Measurements from ENCODE around the gene TRIB2.

Gene TRIB2

GRCh38 chr2:12685145-12685544 is 31.6 kb upstream of the TRIB2 start:
- no peaks in the 10 kb centered on the region for H3K36me3 ChIP-seq (ENCODE audit: control insufficient read depth in 4 of 4, insufficient read depth in 4 of 4, low read length in 3 of 4)
- no peak overlapping the region for H3K27ac ChIP-seq (ENCODE audit: insufficient read depth in 1 of 2, low read depth in 1 of 2, low read length in 2 of 2, poor library complexity in 1 of 2, severe bottlenecking in 2 of 2)
- H3K4me3 ChIP-seq (ENCODE audit: control insufficient read depth in 1 of 7, extremely low read depth in 1 of 7, insufficient read depth in 4 of 7, low read depth in 2 of 7, low read length in 6 of 7): no peak overlapping the region
- H3K9me3 ChIP-seq (ENCODE audit: control extremely low read depth in 1 of 5, control insufficient read depth in 4 of 5, insufficient read depth in 2 of 5, low read depth in 1 of 5, low read length in 4 of 5): peaks cover 0 to 5% (median 4%) of the 10 kb centered on the region in 5 experiments
- no peaks in the 10 kb centered on the region for H3K4me1 ChIP-seq (ENCODE audit: control extremely low read depth in 1 of 4, control insufficient read depth in 4 of 4, insufficient read depth in 4 of 4, low read length in 3 of 4)
- no peak for DNase-seq
- POLR2A ChIA-PET: no interaction called here
- WGBS (ENCODE audit: insufficient coverage): 94% methylated on average over 3 of the region's 3 CpGs
- CTCF ChIA-PET: interaction anchor here (0.7 kb wide), 1 partner anchor 249 kb away, joined by 3 read pairs; no protein-coding TSS in a partner anchor
- H3K27me3 ChIP-seq (replicated peaks in 2 of 5; ENCODE audit: control insufficient read depth in 4 of 5, insufficient read depth in 5 of 5, low read length in 4 of 5): peaks cover 0 to 34% (median 24%) of the 10 kb centered on the region in 5 experiments

DNA sequence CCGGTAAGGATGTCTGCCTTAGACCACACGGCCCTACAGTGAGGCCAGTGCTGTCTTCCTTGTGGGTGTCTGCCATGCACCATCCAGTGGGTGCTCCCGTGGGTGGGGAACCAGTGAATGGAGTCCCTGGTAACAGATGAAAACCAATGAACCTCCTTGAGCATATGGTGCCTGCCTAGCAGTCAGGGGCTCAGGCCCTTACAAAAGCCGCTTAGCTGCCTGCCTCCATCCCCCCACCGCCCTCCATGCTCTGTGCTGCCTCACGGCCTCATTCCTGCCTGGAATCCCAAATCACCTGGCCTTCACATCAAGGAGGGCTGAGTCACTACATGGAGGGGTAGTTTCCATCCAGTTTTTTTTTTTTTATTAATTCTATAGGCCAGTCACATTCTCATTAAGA is 30.8 kb upstream of the TRIB2 start:
- Histone ChIP-seq H3K27me3 (replicated peaks in 2 of 5; ENCODE audit: control insufficient read depth in 4 of 5, insufficient read depth in 5 of 5, low read length in 4 of 5) (peaks cover 0 to 34% (median 24%) of the 10 kb centered on the region in 5 experiments), H3K36me3 (ENCODE audit: control insufficient read depth in 4 of 4, insufficient read depth in 4 of 4, low read length in 3 of 4) (no peaks in the 10 kb centered on the region), H3K9me3 (ENCODE audit: control extremely low read depth in 1 of 5, control insufficient read depth in 4 of 5, insufficient read depth in 2 of 5, low read depth in 1 of 5, low read length in 4 of 5) (peaks cover 0 to 5% (median 3%) of the 10 kb centered on the region in 5 experiments), H3K4me3 (ENCODE audit: control insufficient read depth in 1 of 7, extremely low read depth in 1 of 7, insufficient read depth in 4 of 7, low read depth in 2 of 7, low read length in 6 of 7) (no peak overlapping the region), H3K27ac (ENCODE audit: insufficient read depth in 1 of 2, low read depth in 1 of 2, low read length in 2 of 2, poor library complexity in 1 of 2, severe bottlenecking in 2 of 2) (no peak overlapping the region), H3K4me1 (ENCODE audit: control extremely low read depth in 1 of 4, control insufficient read depth in 4 of 4, insufficient read depth in 4 of 4, low read length in 3 of 4) (no peaks in the 10 kb centered on the region)
- ChIA-PET CTCF (no interaction called here), POLR2A (no interaction called here)
- no peak for DNase-seq
- 96% methylated on average over 4 of the region's 6 CpGs for WGBS (ENCODE audit: insufficient coverage)

DNA sequence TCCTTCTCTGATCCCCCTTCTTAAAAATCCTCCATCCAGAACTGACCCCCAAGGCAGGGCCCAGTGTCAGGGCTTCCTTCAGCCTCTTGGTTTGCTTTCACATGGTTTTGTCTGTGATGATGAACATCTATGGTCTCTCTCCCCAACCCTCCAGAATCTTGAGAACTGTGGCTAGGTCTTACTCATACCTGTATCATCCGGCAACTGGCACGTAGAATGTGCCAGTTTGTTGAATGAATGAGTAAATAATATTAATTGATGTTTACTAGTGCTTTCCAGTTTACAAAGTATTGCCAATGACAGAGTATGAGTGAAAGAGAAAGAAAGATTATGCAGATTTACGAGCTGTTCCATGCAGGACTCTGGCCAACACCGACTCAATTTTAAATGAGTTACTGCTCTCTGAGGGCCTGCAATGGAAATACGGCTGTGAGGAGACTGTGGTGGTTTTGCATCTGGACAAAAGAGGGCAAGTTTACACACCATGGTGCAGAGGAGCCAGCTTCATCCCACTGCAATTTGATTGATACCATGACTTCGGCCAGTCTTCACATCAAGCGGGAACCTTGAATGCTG is 29.9 kb upstream of the TRIB2 start:
- Histone ChIP-seq H3K36me3 (ENCODE audit: control insufficient read depth in 4 of 4, insufficient read depth in 4 of 4, low read length in 3 of 4) (no peaks in the 10 kb centered on the region), H3K27ac (ENCODE audit: insufficient read depth in 1 of 2, low read depth in 1 of 2, low read length in 2 of 2, poor library complexity in 1 of 2, severe bottlenecking in 2 of 2) (no peak overlapping the region), H3K4me1 (ENCODE audit: control extremely low read depth in 1 of 4, control insufficient read depth in 4 of 4, insufficient read depth in 4 of 4, low read length in 3 of 4) (no peaks in the 10 kb centered on the region), H3K9me3 (ENCODE audit: control extremely low read depth in 1 of 5, control insufficient read depth in 4 of 5, insufficient read depth in 2 of 5, low read depth in 1 of 5, low read length in 4 of 5) (peaks cover 0 to 9% (median 4%) of the 10 kb centered on the region in 5 experiments), H3K4me3 (ENCODE audit: control insufficient read depth in 1 of 7, extremely low read depth in 1 of 7, insufficient read depth in 4 of 7, low read depth in 2 of 7, low read length in 6 of 7) (no peak overlapping the region), H3K27me3 (replicated peaks in 2 of 5; ENCODE audit: control insufficient read depth in 4 of 5, insufficient read depth in 5 of 5, low read length in 4 of 5) (peaks cover 0 to 30% (median 24%) of the 10 kb centered on the region in 5 experiments)
- WGBS (ENCODE audit: insufficient coverage): 83% methylated on average over 7 of the region's 7 CpGs
- POLR2A ChIA-PET: no interaction called here
- DNase-seq: no peak
- CTCF ChIA-PET: no interaction called here

GRCh38 chr2:12688091-12688490 is 28.6 kb upstream of the TRIB2 start:
- H3K9me3 ChIP-seq (ENCODE audit: control extremely low read depth in 1 of 5, control insufficient read depth in 4 of 5, insufficient read depth in 2 of 5, low read depth in 1 of 5, low read length in 4 of 5): peaks cover 0 to 13% (median 5%) of the 10 kb centered on the region in 5 experiments
- H3K27me3 ChIP-seq (replicated peaks in 2 of 5; ENCODE audit: control insufficient read depth in 4 of 5, insufficient read depth in 5 of 5, low read length in 4 of 5): peaks cover 0 to 26% (median 20%) of the 10 kb centered on the region in 5 experiments
- no peak overlapping the region for H3K27ac ChIP-seq (ENCODE audit: insufficient read depth in 1 of 2, low read depth in 1 of 2, low read length in 2 of 2, poor library complexity in 1 of 2, severe bottlenecking in 2 of 2)
- 94% methylated on average over 4 of the region's 4 CpGs for WGBS (ENCODE audit: insufficient coverage)
- DNase-seq: no peak
- H3K4me3 ChIP-seq (ENCODE audit: control insufficient read depth in 1 of 7, extremely low read depth in 1 of 7, insufficient read depth in 4 of 7, low read depth in 2 of 7, low read length in 6 of 7): no peak overlapping the region
- CTCF ChIA-PET: no interaction called here
- POLR2A ChIA-PET: no interaction called here
- no peaks in the 10 kb centered on the region for H3K4me1 ChIP-seq (ENCODE audit: control extremely low read depth in 1 of 4, control insufficient read depth in 4 of 4, insufficient read depth in 4 of 4, low read length in 3 of 4)
- H3K36me3 ChIP-seq (ENCODE audit: control insufficient read depth in 4 of 4, insufficient read depth in 4 of 4, low read length in 3 of 4): no peaks in the 10 kb centered on the region

GRCh38 chr2:12688893-12689292 is 27.8 kb upstream of the TRIB2 start:
- Histone ChIP-seq H3K27me3 (replicated peaks in 2 of 5; ENCODE audit: control insufficient read depth in 4 of 5, insufficient read depth in 5 of 5, low read length in 4 of 5) (peaks cover 0 to 23% (median 17%) of the 10 kb centered on the region in 5 experiments), H3K4me3 (ENCODE audit: control insufficient read depth in 1 of 7, extremely low read depth in 1 of 7, insufficient read depth in 4 of 7, low read depth in 2 of 7, low read length in 6 of 7) (no peak overlapping the region), H3K27ac (ENCODE audit: insufficient read depth in 1 of 2, low read depth in 1 of 2, low read length in 2 of 2, poor library complexity in 1 of 2, severe bottlenecking in 2 of 2) (no peak overlapping the region), H3K9me3 (ENCODE audit: control extremely low read depth in 1 of 5, control insufficient read depth in 4 of 5, insufficient read depth in 2 of 5, low read depth in 1 of 5, low read length in 4 of 5) (peaks cover 0 to 13% (median 5%) of the 10 kb centered on the region in 5 experiments), H3K36me3 (ENCODE audit: control insufficient read depth in 4 of 4, insufficient read depth in 4 of 4, low read length in 3 of 4) (no peaks in the 10 kb centered on the region), H3K4me1 (ENCODE audit: control extremely low read depth in 1 of 4, control insufficient read depth in 4 of 4, insufficient read depth in 4 of 4, low read length in 3 of 4) (no peaks in the 10 kb centered on the region)
- DNase-seq: no peak
- CTCF ChIA-PET: no interaction called here
- POLR2A ChIA-PET: no interaction called here
- WGBS (ENCODE audit: insufficient coverage): no CpG with 5 or more reads among the region's 3 CpGs

DNA sequence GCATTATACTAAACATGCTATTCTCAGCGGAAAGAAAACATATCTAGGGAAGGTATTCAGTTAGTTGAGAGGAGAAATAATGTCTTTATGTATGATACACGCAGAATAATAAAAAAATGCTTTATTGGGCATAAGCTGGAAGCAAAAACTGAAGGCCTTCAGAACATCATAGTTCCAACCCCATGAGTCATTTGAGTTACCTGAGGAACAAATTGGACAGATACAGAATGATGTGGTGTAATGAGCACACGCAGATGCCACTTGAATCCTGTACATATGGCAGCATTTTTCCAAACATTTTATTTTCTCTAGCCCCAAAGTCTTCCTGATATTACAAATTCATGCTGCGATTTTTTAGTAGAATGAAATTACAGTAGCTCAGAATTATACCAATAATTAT is 23.2 kb upstream of the TRIB2 start:
- no peak for DNase-seq
- peaks cover 0 to 22% (median 5%) of the 10 kb centered on the region in 5 experiments for H3K9me3 ChIP-seq (ENCODE audit: control extremely low read depth in 1 of 5, control insufficient read depth in 4 of 5, insufficient read depth in 2 of 5, low read depth in 1 of 5, low read length in 4 of 5)
- peaks cover 0 to 3% (median 0%) of the 10 kb centered on the region in 5 experiments for H3K27me3 ChIP-seq (replicated peaks in 2 of 5; ENCODE audit: control insufficient read depth in 4 of 5, insufficient read depth in 5 of 5, low read length in 4 of 5)
- POLR2A ChIA-PET: no interaction called here
- H3K27ac ChIP-seq (ENCODE audit: insufficient read depth in 1 of 2, low read depth in 1 of 2, low read length in 2 of 2, poor library complexity in 1 of 2, severe bottlenecking in 2 of 2): no peak overlapping the region
- no peaks in the 10 kb centered on the region for H3K4me1 ChIP-seq (ENCODE audit: control extremely low read depth in 1 of 4, control insufficient read depth in 4 of 4, insufficient read depth in 4 of 4, low read length in 3 of 4)
- 100% methylated on average over 2 of the region's 4 CpGs for WGBS (ENCODE audit: insufficient coverage)
- no peak overlapping the region for H3K4me3 ChIP-seq (ENCODE audit: control insufficient read depth in 1 of 7, extremely low read depth in 1 of 7, insufficient read depth in 4 of 7, low read depth in 2 of 7, low read length in 6 of 7)
- CTCF ChIA-PET: interaction anchor here (0.8 kb wide), 1 partner anchor 41 kb away, joined by 3 read pairs; no protein-coding TSS in a partner anchor
- no peaks in the 10 kb centered on the region for H3K36me3 ChIP-seq (ENCODE audit: control insufficient read depth in 4 of 4, insufficient read depth in 4 of 4, low read length in 3 of 4)

DNA sequence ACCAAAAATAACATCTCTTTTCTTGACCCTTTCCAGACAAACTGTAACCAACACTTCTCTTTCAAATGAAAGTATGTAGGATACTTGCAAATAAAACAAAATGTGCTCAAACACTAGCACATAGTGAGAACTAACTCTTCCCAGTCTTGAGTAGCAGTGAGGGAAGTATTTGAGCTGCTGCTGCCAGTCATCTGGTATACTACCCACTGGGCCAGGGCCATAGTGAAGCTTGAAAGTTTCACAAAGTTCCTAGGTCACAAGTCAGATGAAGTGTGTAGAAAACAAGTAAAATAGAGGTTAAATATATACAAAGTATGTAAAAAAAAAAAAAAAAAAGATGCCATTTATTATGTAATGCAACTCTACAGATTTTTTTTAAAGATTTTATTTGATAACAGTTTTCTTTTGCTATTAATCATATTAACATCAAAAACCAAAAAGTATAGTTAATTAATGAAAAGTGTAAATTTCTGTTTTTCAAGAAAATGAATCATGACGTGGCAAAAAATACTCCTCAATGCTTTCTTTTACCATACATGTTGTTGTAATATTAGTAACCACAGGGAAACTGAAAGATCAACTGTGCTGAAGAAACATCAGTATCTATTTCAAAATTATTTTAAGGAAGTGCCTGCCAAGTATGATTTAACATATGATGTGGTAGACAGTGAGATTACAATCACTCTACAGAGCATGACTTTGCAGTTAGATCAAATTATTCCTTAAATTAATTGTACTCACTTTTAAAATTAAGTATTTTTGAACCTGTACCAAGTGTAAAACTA is 21.6 kb upstream of the TRIB2 start:
- no CpG with 5 or more reads among the region's 1 CpG for WGBS (ENCODE audit: insufficient coverage)
- Histone ChIP-seq H3K4me1 (ENCODE audit: control extremely low read depth in 1 of 4, control insufficient read depth in 4 of 4, insufficient read depth in 4 of 4, low read length in 3 of 4) (no peaks in the 10 kb centered on the region), H3K9me3 (ENCODE audit: control extremely low read depth in 1 of 5, control insufficient read depth in 4 of 5, insufficient read depth in 2 of 5, low read depth in 1 of 5, low read length in 4 of 5) (peaks cover 0 to 17% (median 3%) of the 10 kb centered on the region in 5 experiments), H3K4me3 (ENCODE audit: control insufficient read depth in 1 of 7, extremely low read depth in 1 of 7, insufficient read depth in 4 of 7, low read depth in 2 of 7, low read length in 6 of 7) (no peak overlapping the region), H3K36me3 (ENCODE audit: control insufficient read depth in 4 of 4, insufficient read depth in 4 of 4, low read length in 3 of 4) (no peaks in the 10 kb centered on the region), H3K27me3 (replicated peaks in 2 of 5; ENCODE audit: control insufficient read depth in 4 of 5, insufficient read depth in 5 of 5, low read length in 4 of 5) (no peaks in the 10 kb centered on the region), H3K27ac (ENCODE audit: insufficient read depth in 1 of 2, low read depth in 1 of 2, low read length in 2 of 2, poor library complexity in 1 of 2, severe bottlenecking in 2 of 2) (no peak overlapping the region)
- ChIA-PET POLR2A (no interaction called here), CTCF (no interaction called here)
- DNase-seq: peak in 2 of 3 donors; percentile 41 to 58
